Activated naive CD8-positive, alpha-beta T cell treated with anti-CD3 and anti-CD28 coated beads, Interleukin-2, amount 10 ng/mL, durations not matched to agents 7 days and 5 days (primary cell): ENCODE data around the gene CA12. TPM values are rescaled to one million over a fixed set of nuclear protein-coding genes. Genes with fewer than 3 reads are reported as not detected.

Experiments used
- ATAC-seq: fragments of 150-1000 bp; cut with Tn5 transposase; one replicate; pipeline ENCODE4 v1.10.0; 2021; ENCODE audit warnings: low read depth, moderate library complexity
- POLR2A ChIA-PET: fragments of 350-600 bp; sonication (Branson Sonifier 250); formaldehyde crosslinking; loops from one replicate; lab custom pipeline; 2021; ENCODE audit warnings: antibody characterized with exemption; lab: Charles Lee
- DNase-seq: peaks from one replicate; pipeline ENCODE4 v3.0.0; 2021
- H3K27ac Mint-ChIP-seq: one replicate; pipeline ENCODE4 v1.8.0; 2022; ENCODE audit warnings: mild to moderate bottlenecking, mixed read lengths
- H3K27me3 Mint-ChIP-seq: one replicate; pipeline ENCODE4 v1.8.0; 2022; ENCODE audit warnings: mild to moderate bottlenecking, moderate library complexity, mixed read lengths
- H3K36me3 Mint-ChIP-seq: one replicate; pipeline ENCODE4 v1.8.0; 2021; ENCODE audit warnings: mild to moderate bottlenecking, mixed read lengths
- H3K4me1 Mint-ChIP-seq: one replicate; pipeline ENCODE4 v1.8.0; 2021; ENCODE audit warnings: mixed read lengths
- H3K4me3 Mint-ChIP-seq: one replicate; pipeline ENCODE4 v1.8.0; 2022; ENCODE audit warnings: mild to moderate bottlenecking, moderate library complexity, mixed read lengths
- H3K9me3 Mint-ChIP-seq: one replicate; pipeline ENCODE4 v1.8.0; 2021; ENCODE audit warnings: mixed read lengths
- total RNA-seq, 2 experiments: library from RNA; stranded (reverse); gene quantifications; one replicate each; pipeline ENCODE4 v1.2.3, GENCODE V29; 2021

The CA12 gene
- total RNA-seq, 2 experiments from 2014 or later, result not detected

DNA sequence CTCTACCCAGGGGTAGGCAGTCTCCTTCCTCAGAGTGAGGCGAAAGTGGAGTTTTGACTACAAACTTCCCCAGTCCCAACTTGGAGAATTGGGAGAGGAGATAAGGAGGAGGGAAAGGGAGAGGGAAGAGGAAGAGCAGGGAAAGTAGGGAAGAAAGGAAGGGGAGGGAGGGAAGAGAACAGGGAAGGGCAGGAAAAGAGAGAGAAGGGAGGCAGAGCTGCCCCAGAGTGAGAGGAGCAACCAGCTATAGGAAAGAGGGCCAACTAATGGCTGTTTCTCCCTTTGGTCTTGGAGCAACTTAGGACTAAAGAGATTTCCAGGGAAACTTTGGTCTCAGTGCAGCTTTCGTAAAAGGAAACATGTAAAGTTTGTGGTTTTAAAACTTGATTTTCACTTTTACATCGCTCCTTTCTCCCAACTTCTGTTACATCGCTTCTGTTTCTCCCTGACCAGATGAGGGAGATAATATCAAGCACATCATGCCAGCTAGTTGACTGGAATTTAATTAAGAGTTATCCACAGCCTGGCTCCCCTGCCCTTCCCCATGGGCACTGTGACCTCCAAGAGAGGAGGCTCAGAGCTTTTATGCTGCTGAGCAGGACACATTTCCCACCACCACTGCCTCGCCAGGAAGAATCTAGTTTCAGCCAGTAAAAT, 1.4 kb downstream of the CA12 start:
- POLR2A ChIA-PET, result no interaction called here
- peaks cover 17% of the 10 kb centered on the region for H3K4me1 Mint-ChIP-seq
- no peaks in the 10 kb centered on the region for H3K9me3 Mint-ChIP-seq
- ATAC-seq, result no peak
- H3K36me3 Mint-ChIP-seq, result no peaks in the 10 kb centered on the region
- no peak overlapping the region for H3K4me3 Mint-ChIP-seq
- DNase-seq, result no peak
- no peak overlapping the region for H3K27ac Mint-ChIP-seq
- peaks cover 55% of the 10 kb centered on the region for H3K27me3 Mint-ChIP-seq

DNA sequence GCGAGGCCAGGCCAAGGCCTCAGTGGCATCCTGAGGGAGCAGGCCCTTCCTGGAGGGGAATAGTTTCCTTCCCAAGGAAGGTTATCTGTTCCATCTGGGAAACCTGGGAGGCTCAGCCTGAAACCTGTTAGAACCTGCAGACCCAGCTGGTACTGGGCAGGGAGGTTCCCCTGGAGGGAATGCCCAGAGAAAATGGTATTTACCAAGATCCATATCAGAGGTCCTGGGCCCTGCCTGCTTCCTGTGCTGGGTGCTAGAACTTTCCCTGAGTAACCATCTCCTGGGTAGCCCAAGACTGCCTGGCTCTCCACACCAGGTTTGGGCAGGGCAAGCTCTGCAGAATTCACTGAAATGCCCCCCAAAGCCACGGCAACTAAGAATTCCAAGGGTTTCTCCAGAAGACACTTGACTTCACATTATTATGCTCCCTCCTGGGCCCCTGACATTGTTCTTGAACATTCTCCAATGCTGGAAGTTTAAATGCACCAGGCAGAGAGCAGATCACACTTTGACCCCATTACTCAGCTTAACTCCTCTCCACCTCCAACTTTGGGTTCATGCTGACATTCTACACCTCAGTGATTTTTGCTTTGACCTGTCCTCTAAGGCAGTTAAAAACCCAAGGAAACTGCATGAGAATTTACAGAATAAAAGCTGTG, 2.0 kb downstream of the CA12 start:
- peaks cover 24% of the 10 kb centered on the region for H3K4me1 Mint-ChIP-seq
- no peaks in the 10 kb centered on the region for H3K9me3 Mint-ChIP-seq
- DNase-seq (no peak), ATAC-seq (no peak)
- peaks cover 51% of the 10 kb centered on the region for H3K27me3 Mint-ChIP-seq
- no peaks in the 10 kb centered on the region for H3K36me3 Mint-ChIP-seq
- no peak overlapping the region for H3K4me3 Mint-ChIP-seq
- POLR2A ChIA-PET, result no interaction called here
- no peak overlapping the region for H3K27ac Mint-ChIP-seq

DNA sequence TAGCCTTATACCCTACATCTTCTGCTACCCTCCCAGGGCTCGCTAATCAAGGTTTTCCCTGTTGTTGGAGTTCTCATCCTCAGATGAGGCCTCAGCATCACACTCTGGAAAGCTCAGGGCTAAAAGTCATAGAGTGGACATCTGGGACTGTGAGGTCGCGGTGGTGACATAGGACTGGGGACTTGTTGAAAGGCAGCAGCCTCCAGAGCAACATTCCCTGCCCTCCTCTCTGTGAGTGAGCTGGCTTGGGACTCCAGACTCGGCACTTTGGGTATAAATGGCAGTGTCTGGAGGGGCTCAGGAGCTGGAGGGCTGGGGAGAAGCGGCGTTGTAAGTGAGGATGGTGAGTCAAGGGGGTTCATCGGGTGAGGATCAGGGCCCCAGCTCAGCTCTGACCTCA, 2.7 kb downstream of the CA12 start:
- no peaks in the 10 kb centered on the region for H3K36me3 Mint-ChIP-seq
- no peak overlapping the region for H3K27ac Mint-ChIP-seq
- peaks cover 47% of the 10 kb centered on the region for H3K27me3 Mint-ChIP-seq
- ATAC-seq, result no peak
- POLR2A ChIA-PET, result no interaction called here
- H3K9me3 Mint-ChIP-seq, result no peaks in the 10 kb centered on the region
- DNase-seq, result no peak
- H3K4me1 Mint-ChIP-seq, result peaks cover 25% of the 10 kb centered on the region
- no peak overlapping the region for H3K4me3 Mint-ChIP-seq

DNA sequence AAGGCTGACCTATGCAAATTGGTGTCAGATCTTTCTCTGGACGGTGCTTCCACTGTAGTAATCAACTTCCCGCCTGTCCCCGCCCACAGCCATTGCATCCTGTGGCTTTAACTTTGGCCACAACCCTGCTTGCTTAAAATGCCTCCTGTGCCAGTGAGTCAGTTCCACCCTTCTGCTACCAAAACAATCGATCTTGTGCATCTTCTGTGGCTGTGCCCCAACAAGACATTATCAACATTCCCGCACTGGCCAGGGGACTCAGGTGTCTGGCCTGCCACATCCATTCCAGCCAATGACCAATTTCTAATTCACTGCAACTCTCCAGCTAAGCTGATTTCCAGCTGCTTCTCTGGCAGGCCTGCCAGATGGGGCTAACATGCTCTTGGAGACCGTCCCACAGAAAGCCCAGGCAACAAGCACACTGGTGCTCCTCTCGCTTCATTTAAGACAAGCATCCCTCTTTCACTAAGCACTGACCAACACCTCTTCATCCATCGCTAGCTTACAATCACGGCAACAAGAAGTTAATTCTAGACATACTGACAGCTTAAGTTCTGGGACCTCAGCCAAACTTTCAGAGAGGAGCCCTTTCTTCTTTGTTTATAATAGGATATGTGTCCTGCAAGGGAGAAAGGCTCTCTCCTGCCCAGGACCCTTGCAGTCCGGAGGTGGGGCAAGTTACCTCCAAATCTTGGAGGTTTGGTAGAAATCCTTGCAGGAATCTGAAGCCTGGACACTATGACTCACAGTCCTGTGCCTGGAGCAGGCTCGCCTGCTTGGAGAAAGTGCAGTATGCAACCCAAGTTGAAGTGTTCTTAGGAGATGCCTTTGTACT, 6.7 kb downstream of the CA12 start:
- Mint-ChIP-seq H3K9me3 (no peaks in the 10 kb centered on the region), H3K4me3 (no peak overlapping the region), H3K27ac (no peak overlapping the region), H3K27me3 (peaks cover 9% of the 10 kb centered on the region), H3K36me3 (no peaks in the 10 kb centered on the region), H3K4me1 (peaks cover 10% of the 10 kb centered on the region)
- ATAC-seq (no peak), DNase-seq (no peak)
- POLR2A ChIA-PET, result no interaction called here

DNA sequence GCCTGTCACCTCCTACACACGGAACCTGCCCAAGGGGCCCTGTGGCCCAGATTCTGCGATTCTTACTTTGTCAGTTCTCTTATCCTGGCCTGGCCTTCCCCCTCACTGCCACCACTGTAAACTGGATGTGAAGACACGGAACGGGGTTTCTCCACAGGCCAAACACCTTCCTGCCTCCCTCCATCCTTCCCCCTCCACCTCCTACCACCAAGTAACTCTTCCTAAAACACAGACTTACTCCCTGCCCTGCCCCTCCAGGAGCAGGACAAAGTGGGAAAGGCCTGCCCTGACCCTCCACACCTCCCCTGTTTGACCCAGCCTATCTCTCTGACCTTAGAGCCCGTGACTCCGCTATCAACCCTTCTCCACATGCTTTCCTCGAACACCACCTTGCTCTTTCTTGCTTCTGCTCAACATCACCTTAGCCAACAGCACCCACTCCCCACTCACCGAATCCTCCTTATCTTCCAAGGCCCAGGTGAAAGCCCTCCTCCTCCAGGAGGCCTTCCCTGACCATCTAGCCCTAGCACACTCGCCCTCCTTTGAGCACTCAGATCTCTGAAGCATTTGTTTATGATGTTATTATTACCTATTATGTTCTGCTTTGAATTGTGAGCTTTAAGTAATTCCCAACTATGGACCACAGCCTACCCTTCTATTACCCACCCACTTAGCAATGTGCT, 7.6 kb downstream of the CA12 start:
- POLR2A ChIA-PET, result no interaction called here
- H3K27ac Mint-ChIP-seq, result no peak overlapping the region
- no peaks in the 10 kb centered on the region for H3K9me3 Mint-ChIP-seq
- no peak overlapping the region for H3K4me3 Mint-ChIP-seq
- no peaks in the 10 kb centered on the region for H3K36me3 Mint-ChIP-seq
- DNase-seq (no peak), ATAC-seq (no peak)
- H3K27me3 Mint-ChIP-seq, result peaks cover 6% of the 10 kb centered on the region
- H3K4me1 Mint-ChIP-seq, result peaks cover 9% of the 10 kb centered on the region

DNA sequence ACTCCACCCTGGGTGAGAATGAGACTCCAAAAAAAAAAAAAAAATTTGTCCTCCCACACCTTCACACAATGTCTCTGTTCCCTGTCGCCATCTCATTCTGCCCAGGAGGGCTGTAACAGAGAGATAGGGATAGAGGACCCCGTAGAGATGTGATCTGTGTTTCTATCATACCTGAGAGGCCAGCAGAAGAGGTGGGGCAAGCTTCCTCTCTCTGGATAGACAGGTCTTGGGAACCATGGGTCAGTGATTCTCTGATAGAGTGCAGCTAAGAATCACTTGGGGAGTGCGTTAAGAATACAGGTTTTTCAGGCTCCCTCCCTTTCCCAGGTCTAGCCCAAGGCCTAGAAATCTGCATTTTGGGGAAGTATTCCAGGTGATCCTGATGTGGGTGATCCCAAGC, 8.3 kb downstream of the CA12 start:
- ATAC-seq, result no peak
- POLR2A ChIA-PET, result no interaction called here
- Mint-ChIP-seq H3K27ac (no peak overlapping the region), H3K9me3 (no peaks in the 10 kb centered on the region), H3K27me3 (peaks cover 4% of the 10 kb centered on the region), H3K4me1 (peaks cover 9% of the 10 kb centered on the region), H3K4me3 (no peak overlapping the region), H3K36me3 (no peaks in the 10 kb centered on the region)
- DNase-seq, result no peak

DNA sequence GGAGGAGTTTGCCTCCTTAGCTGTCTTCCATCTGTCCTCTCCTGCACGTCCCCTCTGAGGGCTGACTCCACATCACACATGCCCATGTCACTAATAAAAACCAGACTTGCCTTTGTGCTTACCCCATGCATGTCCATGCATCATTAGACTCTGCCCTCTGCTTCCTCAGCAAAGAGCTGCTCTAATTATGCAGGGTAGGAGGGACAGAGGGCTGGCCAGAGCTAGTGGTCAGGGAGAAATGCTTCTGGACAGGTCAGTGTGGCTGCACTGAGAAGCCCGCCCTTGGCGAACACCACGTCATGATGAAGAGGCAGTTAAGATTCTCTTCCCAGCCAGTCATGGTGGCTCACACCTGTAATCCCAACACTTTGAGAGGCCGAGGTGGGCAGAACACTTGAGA, 8.9 kb downstream of the CA12 start:
- DNase-seq (no peak), ATAC-seq (no peak)
- POLR2A ChIA-PET, result no interaction called here
- peaks cover 9% of the 10 kb centered on the region for H3K4me1 Mint-ChIP-seq
- peaks cover 3% of the 10 kb centered on the region for H3K27me3 Mint-ChIP-seq
- no peaks in the 10 kb centered on the region for H3K36me3 Mint-ChIP-seq
- H3K4me3 Mint-ChIP-seq, result no peak overlapping the region
- no peak overlapping the region for H3K27ac Mint-ChIP-seq
- no peaks in the 10 kb centered on the region for H3K9me3 Mint-ChIP-seq

DNA sequence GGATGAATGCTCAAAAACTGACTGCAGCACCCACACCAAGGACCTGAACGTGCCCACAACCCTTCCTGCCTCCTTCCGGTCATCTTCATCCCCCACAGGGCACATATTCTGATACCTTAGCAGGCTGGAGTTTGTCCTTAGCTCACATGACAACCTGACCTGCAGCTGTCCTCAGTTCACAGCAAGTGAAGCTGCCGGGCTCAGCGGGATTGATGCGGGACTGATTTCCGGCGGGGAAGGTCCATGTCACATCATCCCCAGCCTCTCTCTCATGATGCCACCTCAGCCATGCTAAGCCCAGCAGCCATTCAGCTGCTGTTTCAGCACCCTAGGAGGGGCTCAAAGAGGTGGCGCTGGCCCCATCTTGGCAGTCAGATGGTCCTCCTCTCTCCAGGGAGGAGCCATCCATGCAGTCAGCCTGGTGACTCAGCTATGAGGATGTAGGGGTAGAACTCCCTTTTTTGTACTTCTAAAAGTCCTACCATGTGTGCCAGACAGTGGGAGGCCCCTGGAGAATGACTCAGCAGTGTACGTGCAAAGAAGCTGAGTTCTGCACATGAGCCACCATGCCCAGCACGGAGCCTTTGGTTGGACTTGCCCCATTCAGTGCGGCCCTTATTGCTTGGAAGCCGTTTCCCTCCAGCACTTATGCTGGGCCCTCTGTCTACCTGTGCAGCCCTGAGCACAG, 9.5 kb downstream of the CA12 start:
- POLR2A ChIA-PET, result no interaction called here
- Mint-ChIP-seq H3K36me3 (no peaks in the 10 kb centered on the region), H3K27me3 (no peaks in the 10 kb centered on the region), H3K4me1 (peaks cover 9% of the 10 kb centered on the region), H3K27ac (no peak overlapping the region), H3K9me3 (no peaks in the 10 kb centered on the region), H3K4me3 (no peak overlapping the region)
- DNase-seq (no peak), ATAC-seq (no peak)

DNA sequence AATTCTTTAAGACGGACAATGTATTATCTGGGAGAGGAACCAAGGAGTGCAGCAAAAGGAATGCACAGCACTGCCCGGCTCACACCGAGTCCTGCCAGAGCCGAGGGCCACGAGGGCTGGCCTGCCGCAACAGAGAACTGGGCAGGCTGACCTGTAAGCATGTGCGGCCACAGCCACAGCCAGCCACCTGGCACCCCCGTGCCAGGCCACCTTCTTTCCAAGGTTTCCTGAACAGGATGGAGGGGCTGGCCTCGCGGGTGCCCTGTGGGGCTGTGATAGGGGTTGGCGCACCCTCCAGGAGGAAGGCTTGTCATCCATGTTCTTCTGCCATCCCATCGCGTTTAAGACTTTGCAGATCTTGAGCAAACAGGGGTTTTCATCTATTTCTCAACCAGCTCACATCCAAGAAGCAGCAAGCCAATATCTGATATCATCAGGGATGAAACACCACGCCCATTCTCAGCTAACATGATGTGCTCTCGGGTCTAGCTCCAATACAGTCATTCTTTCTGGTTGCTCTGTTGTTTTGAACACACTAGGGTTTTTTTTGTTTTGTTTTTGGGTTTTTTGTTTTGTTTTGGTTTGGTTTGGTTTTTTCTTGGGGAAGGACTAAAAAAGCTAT, 10.2 kb downstream of the CA12 start:
- H3K9me3 Mint-ChIP-seq, result no peaks in the 10 kb centered on the region
- peaks cover 9% of the 10 kb centered on the region for H3K4me1 Mint-ChIP-seq
- no peak for ATAC-seq
- no peaks in the 10 kb centered on the region for H3K27me3 Mint-ChIP-seq
- POLR2A ChIA-PET, result no interaction called here
- H3K27ac Mint-ChIP-seq, result no peak overlapping the region
- no peaks in the 10 kb centered on the region for H3K36me3 Mint-ChIP-seq
- no peak overlapping the region for H3K4me3 Mint-ChIP-seq
- DNase-seq, result no peak

DNA sequence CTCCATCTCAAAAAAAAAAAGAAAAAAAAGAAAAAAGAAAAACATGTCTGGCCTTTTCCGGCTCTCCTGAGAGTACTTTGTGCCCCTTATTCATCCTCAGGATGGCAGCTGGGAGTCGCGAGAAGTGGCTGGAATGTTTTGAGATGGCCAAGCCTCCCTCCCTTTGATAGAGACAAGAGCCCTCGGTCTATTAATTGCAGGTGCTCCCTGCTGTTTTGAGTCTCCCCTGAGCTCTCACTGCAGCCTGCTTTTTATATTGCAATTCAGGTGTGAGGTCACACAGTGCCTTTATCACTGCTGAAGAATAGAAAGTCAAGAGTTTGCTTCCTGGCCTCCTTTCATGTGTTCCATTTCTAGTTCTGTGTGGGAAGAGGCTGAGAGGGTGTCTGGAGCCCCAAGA, 10.9 kb downstream of the CA12 start:
- Mint-ChIP-seq H3K27me3 (no peaks in the 10 kb centered on the region), H3K36me3 (no peaks in the 10 kb centered on the region), H3K4me1 (peaks cover 9% of the 10 kb centered on the region), H3K9me3 (no peaks in the 10 kb centered on the region), H3K27ac (no peak overlapping the region), H3K4me3 (no peak overlapping the region)
- ATAC-seq (no peak), DNase-seq (no peak)
- POLR2A ChIA-PET, result no interaction called here

DNA sequence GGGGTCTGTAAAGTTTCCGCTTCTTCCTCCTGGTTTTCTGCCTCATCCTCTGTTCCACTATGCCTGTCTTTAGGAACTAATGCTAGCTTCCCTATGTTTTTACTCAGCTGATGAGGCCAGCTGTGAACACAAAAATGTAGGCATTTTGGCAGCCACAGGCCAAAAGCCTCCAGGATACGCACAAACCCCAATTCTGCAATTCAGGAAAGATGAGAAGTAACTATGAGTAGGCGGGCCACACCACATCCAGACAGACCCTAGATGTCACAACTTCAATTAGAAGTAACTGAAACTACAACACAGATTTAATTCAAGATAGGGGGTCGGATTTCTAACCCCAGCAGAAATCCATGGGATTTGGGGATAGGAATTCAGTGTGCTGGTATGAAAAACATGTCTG, 11.9 kb downstream of the CA12 start:
- ATAC-seq (no peak), DNase-seq (no peak)
- H3K27me3 Mint-ChIP-seq, result no peaks in the 10 kb centered on the region
- H3K36me3 Mint-ChIP-seq, result no peaks in the 10 kb centered on the region
- H3K9me3 Mint-ChIP-seq, result no peaks in the 10 kb centered on the region
- peaks cover 3% of the 10 kb centered on the region for H3K4me1 Mint-ChIP-seq
- no peak overlapping the region for H3K4me3 Mint-ChIP-seq
- POLR2A ChIA-PET, result no interaction called here
- no peak overlapping the region for H3K27ac Mint-ChIP-seq

DNA sequence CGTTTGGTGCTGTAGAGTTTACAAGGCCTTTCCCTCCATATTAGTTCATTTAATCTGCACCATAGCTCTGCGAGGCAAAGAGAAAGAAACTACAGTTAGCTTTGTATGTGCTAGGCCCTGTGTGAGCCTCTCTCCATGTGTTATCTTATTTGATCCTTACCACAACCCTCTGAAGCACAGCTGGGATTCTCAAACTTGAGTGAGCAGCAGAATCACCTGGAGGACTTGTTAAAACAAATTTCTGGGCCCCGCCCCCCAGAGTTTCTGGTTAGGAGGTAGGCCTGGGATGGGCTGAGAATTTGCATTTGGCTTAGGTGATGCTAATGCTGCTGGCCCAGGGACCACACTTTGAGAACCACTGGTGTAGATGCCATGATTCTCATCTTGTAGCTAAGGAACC, 12.3 kb downstream of the CA12 start:
- H3K27ac Mint-ChIP-seq, result no peak overlapping the region

DNA sequence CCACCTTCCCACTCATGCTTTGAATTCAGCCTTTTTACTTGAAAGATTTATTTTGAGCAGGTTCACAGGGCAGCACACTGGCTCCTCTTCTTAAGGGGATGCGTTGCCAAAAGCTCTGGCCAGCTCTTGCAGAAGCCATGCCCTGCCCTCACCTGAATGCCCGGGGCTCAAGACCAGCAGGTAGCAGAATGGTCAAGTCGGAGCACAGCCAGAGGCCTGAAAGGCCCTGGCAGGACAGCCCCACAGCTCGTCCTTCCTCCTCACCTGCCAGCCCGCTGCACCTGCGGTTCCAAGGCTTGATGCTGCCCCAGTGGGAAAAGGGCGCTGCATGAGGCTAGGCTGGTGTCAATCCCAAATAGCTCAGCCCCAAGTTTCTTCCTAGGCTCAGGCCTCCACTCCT, 13.1 kb downstream of the CA12 start:
- Mint-ChIP-seq H3K27me3 (no peaks in the 10 kb centered on the region), H3K4me1 (no peaks in the 10 kb centered on the region), H3K4me3 (no peak overlapping the region), H3K36me3 (no peaks in the 10 kb centered on the region), H3K27ac (no peak overlapping the region), H3K9me3 (no peaks in the 10 kb centered on the region)
- POLR2A ChIA-PET, result no interaction called here
- no peak for DNase-seq
- no peak for ATAC-seq

More for the DNA sequence above, 12.3 kb downstream of the CA12 start:
- Mint-ChIP-seq H3K36me3 (no peaks in the 10 kb centered on the region), H3K4me3 (no peak overlapping the region), H3K27me3 (no peaks in the 10 kb centered on the region), H3K9me3 (no peaks in the 10 kb centered on the region), H3K4me1 (no peaks in the 10 kb centered on the region)
- DNase-seq, result no peak
- ATAC-seq, result no peak
- POLR2A ChIA-PET, result no interaction called here
